ENCODE results near the gene IGFL1.

GRCh38 chr19:46232468-46232867, 2.9 kb downstream of the IGFL1 start:
- TF ChIP-seq CTCF (conservative IDR thresholded peaks at IDR 0.05; ENCODE audit: low read depth, low read length) (no peak), RCOR1 (IDR thresholded peaks at IDR 0.05; ENCODE audit: insufficient replicate concordance, low read length) (no peak), RAD21 (IDR thresholded peaks at IDR 0.05; ENCODE audit: low read length) (no peak), POLR2A (IDR thresholded peaks at IDR 0.05; ENCODE audit: low read depth, low read length) (no peak), MAFK (IDR thresholded peaks at IDR 0.05; ENCODE audit: low read depth, low read length) (no peak), USF2 (IDR thresholded peaks at IDR 0.05; ENCODE audit: low read depth, low read length) (no peak), MXI1 (IDR thresholded peaks at IDR 0.05; ENCODE audit: borderline replicate concordance, low read depth, low read length) (no peak), CEBPB (IDR thresholded peaks at IDR 0.05; ENCODE audit: low read depth, low read length) (no peak), BHLHE40 (IDR thresholded peaks at IDR 0.05; ENCODE audit: low read depth, low read length) (no peak), SMC3 (IDR thresholded peaks at IDR 0.05; ENCODE audit: low read depth, low read length) (no peak), MAZ (IDR thresholded peaks at IDR 0.05; ENCODE audit: borderline replicate concordance, low read depth, low read length) (no peak), ELK1 (IDR thresholded peaks at IDR 0.05; ENCODE audit: borderline replicate concordance, low read depth, low read length) (no peak)
